Medulla oblongata (tissue), 1 donor: ENCODE data around the gene TSHB.

Experiments
- DNase-seq: peaks from one replicate; pipeline ENCODE4 v3.0.0-alpha.2; 2015; ENCODE audit errors: extremely low spot score

The TSHB gene

GRCh38 chr1:115060501-115060900, 30.9 kb downstream of the TSHB start:
- DNase-seq = no peak

- no peak for DNase-seq
Observed at GRCh38 chr1:115062542-115063004, 32.9 kb downstream of the TSHB start.

- no peak for DNase-seq
Observed at GRCh38 chr1:115063228-115063901, 33.7 kb downstream of the TSHB start.

- DNase-seq = no peak
Observed at GRCh38 chr1:115064461-115064860, 34.8 kb downstream of the TSHB start.

GRCh38 chr1:115065021-115065420, 35.4 kb downstream of the TSHB start:
- DNase-seq = no peak

- no peak for DNase-seq
Observed at GRCh38 chr1:115067161-115067859, 37.7 kb downstream of the TSHB start.

- no peak for DNase-seq
Observed at GRCh38 chr1:115068826-115069585, 39.4 kb downstream of the TSHB start.

- no peak for DNase-seq
Observed at GRCh38 chr1:115069659-115070308, 40.2 kb downstream of the TSHB start.

GRCh38 chr1:115071012-115071664, 41.5 kb downstream of the TSHB start:
- DNase-seq = no peak

- DNase-seq = peak; percentile 14
Observed at GRCh38 chr1:115073298-115074087, 43.9 kb downstream of the TSHB start.

- no peak for DNase-seq
Observed at GRCh38 chr1:115074839-115075534, 45.4 kb downstream of the TSHB start.

- DNase-seq = no peak
Observed at GRCh38 chr1:115076384-115076915, 46.8 kb downstream of the TSHB start.

- no peak for DNase-seq
Observed at GRCh38 chr1:115077286-115077983, 47.8 kb downstream of the TSHB start.

- DNase-seq = no peak
Observed at GRCh38 chr1:115077984-115078330, 48.3 kb downstream of the TSHB start.

GRCh38 chr1:115078708-115079107, 49.1 kb downstream of the TSHB start:
- DNase-seq = no peak

- DNase-seq = no peak
Observed at GRCh38 chr1:115082949-115083348, 53.3 kb downstream of the TSHB start.
